NCI-H2227 (cell line): ENCODE data around the gene PTPRK.
A peak's percentile ranks its signal among the peaks of the same experiment; 100 is the strongest.

Experiments
- DNase-seq: peaks from one replicate; lab custom pipeline; 2025; ENCODE audit not compliant: unreplicated experiment; lab: John Stamatoyannopoulos, UW

The PTPRK gene

DNA sequence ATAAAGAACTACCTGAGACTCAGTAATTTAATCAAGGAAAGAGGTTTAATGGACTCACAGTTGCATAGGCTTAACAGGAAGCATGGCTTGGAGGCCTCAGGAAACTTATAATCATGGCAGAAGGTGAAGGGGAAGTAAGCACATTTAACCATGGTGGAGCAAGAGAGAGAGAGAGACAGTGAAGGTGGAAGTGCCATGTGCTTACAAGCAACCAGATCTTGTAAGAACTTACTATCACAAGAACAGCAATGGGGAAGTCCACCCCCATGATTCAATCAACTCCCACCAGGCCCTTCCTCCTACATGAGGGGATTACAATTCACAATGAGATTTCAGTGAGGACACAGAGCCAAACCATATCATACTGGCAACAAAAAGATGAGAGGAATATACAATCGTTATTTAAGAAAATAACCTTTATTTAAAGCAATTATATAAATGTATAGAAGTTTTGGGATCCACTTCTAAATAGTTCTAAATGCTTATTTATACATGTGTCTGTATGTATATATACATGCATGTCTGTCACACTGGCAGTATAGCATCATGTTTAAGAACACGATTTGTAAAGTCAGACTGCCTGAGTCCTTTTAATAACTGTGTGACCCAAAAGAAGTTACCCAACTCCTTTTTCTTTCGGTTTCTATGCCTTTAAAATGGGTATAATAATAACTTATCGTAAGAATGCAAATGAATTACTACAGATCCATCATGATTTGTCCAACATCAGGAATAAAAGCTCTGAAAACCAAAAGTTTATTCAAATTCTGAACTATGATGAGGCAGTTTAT, 363.9 kb downstream of the PTPRK start:
- DNase-seq: no peak

DNA sequence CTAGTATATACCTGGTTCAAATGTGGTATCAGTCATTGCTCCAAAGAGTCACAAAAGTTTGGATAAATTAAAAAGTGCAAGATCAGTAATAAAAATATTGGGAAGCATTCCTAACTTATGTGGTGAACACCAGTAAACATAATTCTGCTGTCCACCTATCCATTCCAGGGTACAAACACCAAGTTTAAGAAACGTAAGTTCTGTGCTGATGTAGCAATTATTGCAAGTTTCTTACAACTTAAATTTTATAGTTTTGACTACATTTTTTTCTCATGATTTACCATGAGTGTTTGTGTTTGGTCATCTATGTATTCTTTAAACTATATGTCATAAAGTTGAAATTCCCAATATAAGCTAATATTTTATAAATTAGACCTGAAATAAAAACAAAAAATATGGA, 364.6 kb downstream of the PTPRK start:
- DNase-seq: no peak

DNA sequence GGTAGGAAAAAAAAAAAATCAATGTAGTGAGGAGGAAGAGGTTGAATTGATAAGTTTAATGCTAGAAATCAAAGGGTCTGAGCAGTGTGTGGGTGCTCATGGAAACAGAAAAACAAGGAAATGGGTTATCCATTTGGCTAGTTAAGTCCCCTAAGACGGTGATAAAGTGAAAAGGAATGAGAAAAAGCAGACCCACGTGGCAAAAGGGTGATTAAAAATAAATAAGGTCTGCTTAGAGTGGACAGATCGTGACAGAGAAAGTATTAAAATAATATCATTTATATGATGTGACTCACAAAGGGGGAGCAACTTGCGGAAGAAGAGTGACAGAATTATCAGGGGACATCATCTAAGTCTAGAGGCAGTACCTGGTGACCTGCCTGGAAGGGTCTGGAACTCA, 367.8 kb downstream of the PTPRK start:
- no peak for DNase-seq

DNA sequence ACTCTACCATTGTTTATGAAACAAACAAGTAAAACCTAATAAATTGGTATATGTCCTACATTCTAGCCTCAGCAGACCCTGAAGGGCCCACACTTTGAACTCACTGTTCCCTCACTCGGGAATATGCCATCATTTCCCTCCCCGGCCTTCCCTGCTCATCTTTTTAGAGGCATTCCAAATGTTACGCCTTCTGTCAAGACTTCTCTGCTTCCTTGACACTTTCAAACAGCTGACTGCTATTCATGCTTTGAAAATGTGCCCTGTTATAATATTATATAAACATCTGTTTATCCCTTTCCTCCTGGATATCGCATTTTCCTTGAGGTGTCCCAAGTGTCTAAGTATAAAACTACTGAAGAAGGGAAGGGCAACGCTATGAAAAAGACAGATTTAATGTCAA, 370.0 kb downstream of the PTPRK start:
- no peak for DNase-seq

DNA sequence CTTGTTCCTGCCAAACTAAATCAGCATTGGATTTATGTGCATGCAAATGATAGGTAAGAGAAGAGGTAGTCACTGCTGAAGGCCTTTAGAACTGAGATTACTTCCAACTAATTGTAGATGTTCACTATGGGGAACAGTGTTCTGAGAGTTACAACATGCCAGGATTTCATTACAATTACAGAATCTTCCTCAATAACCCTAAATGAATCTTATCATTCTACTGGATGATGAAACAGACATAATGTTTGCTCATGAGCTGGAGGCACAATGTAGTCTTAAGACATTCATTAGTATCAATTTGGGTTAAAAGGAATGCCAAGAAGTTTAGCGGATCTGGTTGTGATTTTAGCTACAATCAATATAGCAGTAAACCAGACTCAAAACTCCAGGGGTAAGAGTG, 370.6 kb downstream of the PTPRK start:
- no peak for DNase-seq

DNA sequence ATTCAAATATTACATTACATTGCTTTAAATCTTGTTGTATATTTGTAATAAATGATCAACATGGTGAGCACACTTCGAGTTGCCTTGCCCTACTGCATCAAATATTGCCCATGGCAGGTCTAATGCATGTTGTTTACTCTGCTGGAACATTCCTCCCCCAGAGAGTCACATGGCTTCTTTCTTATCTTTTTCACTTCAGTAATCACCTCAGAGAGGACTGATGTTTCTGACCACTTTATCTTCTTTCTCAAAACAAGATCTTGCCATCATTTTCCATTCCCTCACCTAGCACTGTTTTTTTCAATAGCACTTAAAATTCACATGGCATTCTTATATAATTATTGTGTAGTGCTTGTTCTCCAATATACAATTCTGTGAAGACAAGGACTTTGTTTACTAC, 376.1 kb downstream of the PTPRK start:
- no peak for DNase-seq

DNA sequence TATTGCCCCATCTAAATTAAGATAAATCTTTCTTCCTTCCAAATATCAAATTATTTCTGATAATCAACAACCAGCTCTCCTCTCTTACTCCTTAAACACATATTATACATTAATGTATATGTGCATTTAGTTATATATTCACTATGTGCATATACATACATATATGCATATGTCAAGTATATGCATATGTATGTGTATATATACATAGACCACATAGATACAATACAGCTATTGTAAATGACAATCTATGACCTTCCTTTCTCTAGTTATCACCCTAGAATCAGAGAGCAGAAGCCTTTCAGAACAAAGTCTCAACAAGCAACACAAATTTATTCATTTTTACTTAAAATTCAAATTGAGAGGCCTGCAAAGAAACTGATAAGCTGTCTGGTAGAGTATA, 378.5 kb downstream of the PTPRK start:
- no peak for DNase-seq

DNA sequence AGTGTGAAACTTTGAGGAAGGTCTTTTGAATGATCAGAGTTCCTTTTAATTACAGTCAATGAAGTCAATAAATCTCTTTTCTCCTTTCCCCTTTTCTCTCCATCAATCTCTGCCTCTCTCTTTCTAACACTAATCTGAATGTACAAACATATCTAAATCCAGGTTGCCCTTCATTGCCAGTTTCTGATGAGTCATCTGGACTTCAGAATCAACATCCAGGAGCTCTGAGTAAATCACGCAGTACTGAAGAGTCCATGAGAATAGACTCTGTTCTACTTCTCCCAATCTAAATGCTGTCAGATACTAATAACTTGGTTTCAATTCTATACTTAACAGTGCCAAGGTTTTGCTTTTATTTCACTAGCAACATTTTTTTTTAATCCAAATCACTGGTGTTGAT, 380.9 kb downstream of the PTPRK start:
- DNase-seq: no peak

DNA sequence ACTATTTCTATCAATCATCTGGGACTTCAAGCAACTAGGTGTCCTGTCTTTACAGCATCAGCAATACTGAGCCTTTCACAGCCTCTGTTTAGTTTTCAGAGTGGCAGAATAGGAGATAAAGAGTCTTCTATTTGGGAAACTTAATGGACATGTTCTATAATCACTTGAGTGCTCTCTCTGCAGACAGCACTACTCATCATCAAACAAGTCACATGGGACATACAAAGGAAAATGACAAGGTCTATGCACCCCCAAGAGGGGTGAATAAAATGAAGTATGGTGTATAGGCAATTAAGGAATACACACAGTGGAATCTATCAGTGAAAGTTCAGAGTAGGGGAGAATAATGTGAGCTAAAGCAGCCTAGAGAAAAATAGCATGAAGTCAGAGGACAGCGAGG, 381.7 kb downstream of the PTPRK start:
- DNase-seq: peak; percentile 33

DNA sequence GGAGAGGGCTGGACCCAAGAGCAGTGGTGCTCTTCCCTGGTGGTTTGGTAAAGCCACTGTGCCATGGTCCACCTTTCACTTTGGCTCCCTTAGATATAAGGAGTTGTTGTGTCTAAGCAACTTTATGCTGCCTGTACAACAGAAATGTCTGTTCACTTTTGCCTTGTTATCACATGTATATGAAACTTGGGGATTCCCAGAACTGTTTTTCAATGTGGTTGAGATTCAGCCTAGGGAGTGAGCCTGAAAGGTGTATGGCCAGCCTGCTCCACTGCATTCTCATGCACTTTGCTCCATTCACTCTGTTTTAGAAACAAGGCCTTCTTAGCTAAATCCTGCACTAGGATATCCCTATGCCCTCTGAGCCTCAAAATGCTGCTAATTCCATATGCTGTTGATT, 385.1 kb downstream of the PTPRK start:
- no peak for DNase-seq

DNA sequence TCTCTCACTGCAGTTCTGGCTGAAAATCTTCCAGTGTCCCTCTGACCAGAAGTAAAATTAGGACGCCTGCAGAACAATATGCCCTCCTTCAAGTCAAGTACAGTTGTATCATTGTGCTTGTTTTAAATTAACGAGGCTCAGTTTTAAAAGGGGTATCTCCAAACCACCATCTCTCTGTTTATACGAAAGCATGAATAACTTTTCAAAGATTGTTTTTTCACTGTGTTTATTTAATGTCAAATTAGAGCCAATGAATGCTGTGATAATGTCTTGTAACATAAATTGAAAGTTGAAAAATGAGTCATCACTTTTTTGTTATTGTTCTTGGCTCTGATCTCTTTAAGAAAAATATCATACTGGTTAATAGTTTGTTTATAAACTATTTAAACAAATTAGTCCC, 388.8 kb downstream of the PTPRK start:
- DNase-seq: no peak

DNA sequence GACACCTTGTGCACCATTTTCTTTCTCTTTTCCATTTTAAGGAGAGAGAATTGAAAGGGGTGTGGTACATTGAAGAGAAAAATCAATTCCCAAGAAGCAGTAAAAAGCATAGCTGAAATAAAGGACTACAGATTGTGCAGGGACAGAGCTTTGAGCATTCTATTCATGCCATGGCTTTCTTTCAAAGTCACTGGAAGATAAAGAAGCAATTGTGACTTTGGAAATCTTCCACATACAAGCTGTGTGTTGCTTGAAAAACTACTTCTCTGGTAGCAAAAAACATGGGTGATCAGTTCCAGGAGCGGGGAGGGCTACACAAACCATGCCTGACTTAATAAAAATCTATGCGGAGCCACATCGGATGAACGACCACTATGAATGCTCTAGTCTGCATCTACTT, 389.4 kb downstream of the PTPRK start:
- DNase-seq: no peak

DNA sequence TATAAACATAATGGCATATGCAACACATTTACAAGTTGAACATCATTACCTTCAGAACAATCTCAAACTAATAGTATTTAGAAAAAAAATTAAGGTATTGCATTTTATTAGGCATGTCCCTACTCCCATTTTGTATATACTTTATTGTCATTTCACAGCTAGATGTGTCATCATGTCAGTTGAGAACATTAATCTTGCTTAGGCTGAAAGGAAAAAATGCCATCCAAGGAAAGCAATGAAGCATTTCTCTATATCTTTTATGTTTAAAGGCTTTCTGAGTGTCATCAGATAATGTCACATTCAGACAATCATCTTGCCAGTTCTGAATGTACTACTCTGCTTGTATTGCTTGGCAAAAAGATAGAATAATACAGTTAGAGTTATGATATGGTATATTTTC, 390.7 kb downstream of the PTPRK start:
- no peak for DNase-seq

DNA sequence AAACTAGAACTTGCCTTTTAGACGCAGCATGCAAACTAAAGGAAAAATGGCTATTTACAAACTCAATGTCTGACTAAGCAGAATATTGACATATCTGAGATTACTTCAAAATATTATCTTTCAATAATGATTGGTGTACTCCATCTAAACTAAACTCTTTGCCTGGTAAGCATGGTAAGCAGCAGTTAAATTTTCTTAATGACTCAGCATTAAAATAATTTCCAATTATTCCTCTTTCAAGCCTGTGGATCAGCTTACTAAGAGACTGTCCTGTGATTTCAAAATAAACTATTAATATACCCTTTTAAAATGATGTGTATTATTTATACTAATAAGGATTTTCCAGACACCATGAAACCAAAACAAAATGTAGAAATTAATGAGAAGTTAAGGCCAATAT, 392.7 kb downstream of the PTPRK start:
- DNase-seq: no peak

DNA sequence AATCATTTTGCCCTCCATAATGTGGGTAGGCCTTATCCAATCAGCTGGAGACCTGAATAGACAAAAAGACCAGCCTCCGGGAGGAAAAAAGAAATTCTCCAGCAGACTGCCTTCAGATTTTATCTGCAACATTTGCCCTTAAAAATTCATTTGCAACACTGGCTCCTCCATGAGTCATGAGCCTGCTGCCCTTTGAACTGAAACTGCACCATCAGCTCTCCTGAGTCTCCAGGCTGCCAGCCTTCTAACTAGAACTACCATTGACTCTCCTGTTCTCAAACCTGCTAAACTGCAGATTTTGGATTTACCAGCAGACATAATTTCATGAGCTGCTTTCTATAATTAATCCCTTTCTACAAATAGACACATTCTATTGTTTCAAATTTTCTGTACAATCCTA, 395.7 kb downstream of the PTPRK start:
- DNase-seq: no peak

DNA sequence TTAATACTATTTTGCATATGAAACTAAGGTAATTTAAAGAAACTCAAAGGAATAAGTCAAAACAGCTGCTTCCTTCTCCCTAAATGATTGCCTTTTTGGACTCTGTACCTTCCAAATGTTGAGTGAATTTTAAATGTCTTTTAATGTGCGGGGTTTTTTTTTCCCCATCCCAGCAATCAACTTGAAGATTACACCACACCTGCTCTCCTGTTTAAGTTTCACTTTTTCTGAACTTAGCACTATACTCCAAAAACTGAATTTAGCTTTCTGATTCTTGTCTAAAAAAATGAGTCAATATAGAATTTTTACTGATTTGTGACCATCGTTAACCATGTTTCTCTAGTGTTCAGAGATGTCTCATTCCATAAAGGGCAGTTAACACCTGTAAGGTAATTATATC, 398.8 kb downstream of the PTPRK start:
- DNase-seq: no peak

DNA sequence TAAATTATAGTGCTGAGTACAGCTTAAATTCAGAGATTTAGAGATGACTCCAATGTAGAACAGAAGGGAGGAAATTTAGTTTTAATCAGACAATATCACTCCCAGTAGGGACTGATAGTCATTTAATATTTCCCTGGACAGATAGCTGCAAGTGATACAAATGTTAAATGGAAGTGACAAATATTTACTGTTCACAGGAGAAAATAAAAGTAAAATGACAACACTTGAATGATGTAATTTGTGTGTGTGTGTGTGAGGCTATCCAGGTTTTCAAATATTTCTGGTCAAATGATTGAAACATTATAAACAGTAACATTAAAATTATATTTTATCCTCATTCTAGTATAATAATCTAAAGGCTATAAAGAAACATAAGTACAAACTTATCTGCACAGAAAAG, 399.2 kb downstream of the PTPRK start:
- no peak for DNase-seq

DNA sequence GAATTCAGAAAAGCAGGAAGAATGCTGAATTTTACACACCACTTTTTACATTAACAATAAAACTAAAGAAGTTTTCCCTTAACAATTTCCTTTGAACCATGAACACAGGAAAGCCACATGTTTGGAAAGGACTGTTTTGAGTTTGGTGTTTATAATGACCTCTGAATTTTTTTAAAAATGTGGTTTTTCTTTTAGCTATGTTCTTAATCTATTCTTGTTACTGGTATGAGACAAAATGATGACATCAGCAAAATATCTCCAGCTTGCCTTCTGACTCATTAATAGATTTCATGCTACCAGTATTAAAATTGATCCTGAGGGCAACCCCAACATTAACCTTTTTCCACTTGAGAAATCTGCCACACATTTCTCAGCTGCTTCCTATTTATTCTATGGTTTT, 402.0 kb downstream of the PTPRK start:
- no peak for DNase-seq

DNA sequence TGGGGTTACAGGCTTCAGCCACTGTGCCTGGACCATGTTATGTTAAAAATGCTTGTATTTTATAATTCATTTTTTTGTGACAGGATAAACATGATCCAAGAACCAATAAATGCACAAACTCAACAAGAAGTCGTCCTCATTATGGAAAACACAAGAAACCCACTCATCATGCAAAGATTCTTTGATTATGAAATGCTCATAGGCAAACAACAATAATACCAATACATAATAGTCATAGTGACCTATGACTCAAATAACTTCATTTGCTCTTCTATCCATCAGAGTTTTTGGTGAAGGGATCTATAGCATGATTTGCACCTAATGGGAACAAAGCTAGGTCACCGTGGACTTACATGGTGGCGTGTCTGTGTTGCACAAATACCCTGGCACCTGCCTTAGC, 402.5 kb downstream of the PTPRK start:
- DNase-seq: no peak

DNA sequence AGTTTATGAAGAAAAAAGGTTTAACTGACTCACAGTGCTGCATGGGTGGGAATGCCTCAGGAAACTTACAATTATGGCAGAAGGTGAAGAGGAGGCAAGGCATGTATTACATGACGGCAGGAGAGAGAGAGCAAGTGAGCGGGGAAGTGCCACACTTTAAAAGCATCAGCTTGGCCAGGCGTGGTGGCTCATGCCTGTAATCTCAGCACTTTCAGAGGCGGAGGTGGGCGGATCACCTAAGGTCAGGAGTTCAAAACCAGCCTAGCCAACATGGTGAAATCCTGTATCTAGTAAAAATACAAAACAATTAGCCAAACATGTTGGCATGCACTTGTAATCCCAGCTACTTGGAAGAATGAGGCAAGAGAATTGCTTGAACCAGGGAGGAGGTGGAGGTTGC, 406.2 kb downstream of the PTPRK start:
- DNase-seq: no peak

DNA sequence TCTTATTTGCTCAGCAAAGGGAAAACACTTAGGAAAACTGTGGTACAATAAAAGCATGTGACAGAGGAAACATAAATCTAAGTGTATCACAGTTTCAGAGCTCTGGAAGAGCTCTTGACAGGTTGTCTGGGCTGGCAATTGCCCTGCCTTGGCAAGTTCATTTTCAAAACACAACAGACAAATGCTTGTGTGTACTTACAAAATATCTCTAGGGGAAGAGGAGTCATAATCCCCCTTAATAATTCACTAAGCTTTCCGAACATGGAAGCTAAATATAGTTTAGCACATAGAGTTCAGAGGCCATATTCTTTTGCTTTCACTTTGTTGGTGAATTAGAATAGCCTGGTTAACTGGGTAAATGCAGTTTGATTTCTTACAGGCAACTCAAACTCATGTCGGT, 407.9 kb downstream of the PTPRK start:
- peak; percentile 0 for DNase-seq

DNA sequence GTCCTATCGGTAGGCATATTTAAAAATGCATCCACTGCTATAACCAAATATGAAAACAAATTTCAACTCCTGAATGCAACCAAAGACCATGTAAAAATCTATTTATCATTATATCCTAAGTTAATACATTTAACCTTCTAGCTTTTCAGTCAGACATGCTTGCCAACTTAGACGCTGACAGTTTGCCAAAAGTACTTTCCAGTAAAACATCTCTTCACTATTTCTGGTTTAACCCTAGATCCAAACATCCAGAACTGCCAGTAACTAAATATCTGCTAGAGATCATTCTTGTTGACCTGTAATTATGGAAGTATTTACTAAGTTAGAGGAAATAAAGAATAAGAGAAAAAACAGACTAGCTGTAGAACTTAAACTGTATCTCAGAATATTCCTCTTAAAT, 409.3 kb downstream of the PTPRK start:
- DNase-seq: no peak

DNA sequence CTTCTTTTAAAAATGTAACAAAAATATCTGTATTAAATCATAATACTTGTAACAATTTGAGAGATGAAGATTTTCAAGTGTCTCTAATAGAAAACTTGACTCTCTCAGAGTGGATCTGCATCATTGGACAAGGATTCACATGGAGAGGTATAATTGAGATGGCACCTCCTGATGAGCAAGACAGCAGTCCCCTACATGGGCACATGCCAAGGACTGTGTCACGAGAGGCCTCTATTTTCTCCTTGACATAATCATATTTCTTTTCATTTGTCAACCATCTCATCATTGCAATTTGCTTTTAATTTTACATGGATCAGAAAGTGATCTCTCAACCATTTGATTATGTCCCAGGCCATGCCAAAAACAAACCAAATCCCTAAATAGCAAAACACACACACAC, 412.7 kb downstream of the PTPRK start:
- DNase-seq: no peak
